Upper lobe of left lung (tissue), 6 donors: Measurements from ENCODE around the gene PELI2. TPM values are rescaled to one million over a fixed set of nuclear protein-coding genes. Genes with fewer than 3 reads are reported as not detected.

Experiments
- ATAC-seq, 2 donors: fragments of 200-7000 bp; cut with Tn5 transposase; one replicate each; pipeline ENCODE4 v1.9.1; 2022; ENCODE audit warnings: mild to moderate bottlenecking in 2 of 2, moderate library complexity in 2 of 2; ENCODE audit not compliant: low FRiP score in 2 of 2
- DNase-seq, 2 donors: peaks; one replicate each; pipeline ENCODE4 v3.0.0-alpha.2; 2019 to 2020
- H3K27ac ChIP-seq, 4 donors: fragments of 200-600 bp; sonication (generic); one replicate each; pipeline ENCODE4 v1.5.1; 2016 to 2019
- H3K27me3 ChIP-seq, 4 donors: fragments of 200-600 bp; sonication (generic); one replicate each; pipeline ENCODE4 v1.5.1; 2017 to 2019
- H3K36me3 ChIP-seq, 4 donors: fragments of 200-600 bp; sonication (generic); one replicate each; pipeline ENCODE4 v1.5.1; 2016 to 2019
- H3K4me1 ChIP-seq, 4 donors: fragments of 200-600 bp; sonication (generic); one replicate each; pipeline ENCODE4 v1.5.1; 2018 to 2019
- H3K4me3 ChIP-seq, 4 donors: fragments of 200-600 bp; sonication (generic); one replicate each; pipeline ENCODE4 v1.5.1; 2017 to 2019; ENCODE audit warnings: mild to moderate bottlenecking in 2 of 4, moderate library complexity in 1 of 4
- H3K9me3 ChIP-seq, 4 donors: fragments of 200-600 bp; sonication (generic); one replicate each; pipeline ENCODE4 v1.5.1; 2018 to 2019
- CTCF ChIP-seq, 6 experiments: fragments of 450-650 bp in 4 of 6; fragments of 200-600 bp in 2 of 6; sonication (generic) in 2 of 6; IDR thresholded peaks; one replicate each; pipeline ENCODE4 v1.5.1; 2016 to 2019; ENCODE audit warnings: antibody characterized with exemption in 6 of 6
- EP300 ChIP-seq, 4 donors: sonication (generic); formaldehyde crosslinking; IDR thresholded peaks; one replicate each; pipeline ENCODE4 v1.5.1; 2017; ENCODE audit warnings: antibody characterized with exemption in 4 of 4, control low read depth in 2 of 4
- POLR2A ChIP-seq, 4 donors: fragments of 450-650 bp; IDR thresholded peaks; one replicate each; pipeline ENCODE4 v1.5.1; 2016 to 2017; ENCODE audit warnings: antibody characterized with exemption in 4 of 4, mild to moderate bottlenecking in 2 of 4
- POLR2AphosphoS5 ChIP-seq, 2 donors: sonication (generic); formaldehyde crosslinking; IDR thresholded peaks; one replicate each; pipeline ENCODE4 v1.5.1; 2017; ENCODE audit warnings: antibody characterized with exemption in 2 of 2
- WGBS, 2 donors: methylation state at CpG; one replicate each; pipeline ENCODE4 v1.1.5; 2017 to 2018; 5-methylcytosine and 5-hydroxymethylcytosine counted together
- total RNA-seq, 6 donors: library from RNA; depleted of rRNA in 4 of 6; stranded (reverse); fragments of >200 nt in 4 of 6; gene quantifications; one replicate each; pipeline versions ENCODE4 v1.1.0 to v1.2.1, GENCODE V29; 2016 to 2021
- donor health status: DM: no; HTN: no; CAD: no; lungs with moderate emphysema.
- donor health status: DM: no; HTN: yes; CAD: no; lungs with severe emphysema.

Gene PELI2
- total RNA-seq, 6 donors from 2014 or later = 9.0 to 21.6 (median 17.9) TPM

DNA sequence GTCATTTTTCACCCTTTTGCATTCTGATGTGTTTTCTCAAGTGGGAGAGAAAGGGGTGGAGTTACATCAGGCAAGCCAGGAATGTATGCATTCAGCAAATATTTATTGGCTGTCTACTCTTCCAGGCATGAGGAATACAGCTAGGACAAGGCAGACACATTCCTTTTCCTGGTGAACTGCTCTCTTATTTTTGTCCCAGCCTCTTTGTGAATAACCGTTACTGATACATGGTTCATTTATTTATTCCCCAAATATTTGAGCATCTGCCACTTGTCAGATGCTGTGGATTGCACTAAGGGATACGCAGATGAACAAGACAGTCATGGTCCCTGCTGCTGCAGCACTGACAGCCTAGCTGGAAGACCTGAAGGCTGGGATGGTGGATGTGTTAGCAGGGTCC is 6.1 kb downstream of the PELI2 start:
- no peak overlapping the region for H3K4me3 ChIP-seq
- H3K9me3 ChIP-seq = no peaks in the 10 kb centered on the region
- ATAC-seq (no peak), DNase-seq (no peak)
- H3K27ac ChIP-seq = no peak overlapping the region
- TF ChIP-seq POLR2A (IDR thresholded peaks at IDR 0.05) = no peak
- TF ChIP-seq EP300 (IDR thresholded peaks at IDR 0.05) = no peak
- TF ChIP-seq CTCF (IDR thresholded peaks at IDR 0.05) = no peak
- TF ChIP-seq POLR2AphosphoS5 (IDR thresholded peaks at IDR 0.05) = no peak
- no peaks in the 10 kb centered on the region for H3K36me3 ChIP-seq
- H3K27me3 ChIP-seq = no peaks in the 10 kb centered on the region
- H3K4me1 ChIP-seq = peaks cover 17 to 42% (median 23%) of the 10 kb centered on the region in 4 donors
- 72 to 74% methylated on average over 2 of the region's 2 CpGs for WGBS, 2 donors

- TF ChIP-seq POLR2A (IDR thresholded peaks at IDR 0.05) = no peak
- no peak for TF ChIP-seq EP300 (IDR thresholded peaks at IDR 0.05)
- TF ChIP-seq POLR2AphosphoS5 (IDR thresholded peaks at IDR 0.05) = no peak
- no peak for TF ChIP-seq CTCF (IDR thresholded peaks at IDR 0.05)
- ATAC-seq = no peak
These were observed 7.8 kb downstream of the PELI2 start for GRCh38 chr14:56125772-56126636.

GRCh38 chr14:56126637-56126913 is 8.4 kb downstream of the PELI2 start:
- Histone ChIP-seq H3K27me3 (no peaks in the 10 kb centered on the region), H3K27ac (no peak overlapping the region), H3K9me3 (no peaks in the 10 kb centered on the region), H3K4me3 (no peak overlapping the region), H3K36me3 (no peaks in the 10 kb centered on the region), H3K4me1 (peaks cover 13 to 40% (median 17%) of the 10 kb centered on the region in 4 donors)
- TF ChIP-seq CTCF (IDR thresholded peaks at IDR 0.05) (no peak), POLR2AphosphoS5 (IDR thresholded peaks at IDR 0.05) (no peak), EP300 (IDR thresholded peaks at IDR 0.05) (no peak)
- WGBS, 2 donors = 82 to 85% methylated on average over 2 of the region's 2 CpGs
- DNase-seq = no peak
- no peak for ATAC-seq

More at GRCh38 chr14:56125772-56126636, 7.8 kb downstream of the PELI2 start:
- no peak for DNase-seq
- no peaks in the 10 kb centered on the region for H3K27me3 ChIP-seq
- no peaks in the 10 kb centered on the region for H3K36me3 ChIP-seq
- no peaks in the 10 kb centered on the region for H3K9me3 ChIP-seq
- no peak overlapping the region for H3K4me3 ChIP-seq
- WGBS, 2 donors = 87 to 94% methylated on average over 12 of the region's 12 CpGs
- H3K4me1 ChIP-seq = peaks cover 14 to 42% (median 19%) of the 10 kb centered on the region in 4 donors
- H3K27ac ChIP-seq = no peak overlapping the region

DNA sequence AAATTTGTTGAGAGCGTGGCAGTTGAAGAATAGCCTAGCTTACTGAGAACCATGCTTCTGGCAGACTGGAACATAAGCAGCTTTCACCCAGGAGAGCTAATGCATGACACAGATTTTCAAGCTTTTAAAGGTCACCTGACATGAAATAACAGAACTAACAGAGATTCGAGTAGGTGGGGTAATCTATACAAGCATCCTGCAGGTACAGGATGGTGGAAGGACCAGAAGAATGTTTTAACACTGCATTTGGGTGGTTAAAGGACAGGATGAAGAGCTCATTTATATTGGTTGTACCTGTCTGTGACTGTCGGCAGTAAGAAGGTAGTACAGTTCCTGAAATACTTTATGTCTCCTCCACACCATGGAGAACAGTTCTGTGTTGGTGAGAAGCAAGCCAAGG is 8.9 kb downstream of the PELI2 start:
- Histone ChIP-seq H3K27ac (no peak overlapping the region), H3K27me3 (no peaks in the 10 kb centered on the region), H3K4me3 (no peak overlapping the region), H3K9me3 (no peaks in the 10 kb centered on the region), H3K36me3 (no peaks in the 10 kb centered on the region), H3K4me1 (peaks cover 13 to 44% (median 20%) of the 10 kb centered on the region in 4 donors)
- DNase-seq = no peak
- WGBS, 2 donors = 79 to 82% methylated on average over 3 of the region's 3 CpGs
- TF ChIP-seq EP300 (IDR thresholded peaks at IDR 0.05) (no peak), CTCF (IDR thresholded peaks at IDR 0.05) (no peak), POLR2A (IDR thresholded peaks at IDR 0.05) (no peak), POLR2AphosphoS5 (IDR thresholded peaks at IDR 0.05) (no peak)
- ATAC-seq = no peak

- H3K4me1 ChIP-seq = peaks cover 18 to 38% (median 25%) of the 10 kb centered on the region in 4 donors
- no peak overlapping the region for H3K4me3 ChIP-seq
- no peak overlapping the region for H3K27ac ChIP-seq
- ATAC-seq (no peak), DNase-seq (no peak)
- WGBS, 2 donors = 87 to 90% methylated on average over 3 of the region's 3 CpGs
- no peaks in the 10 kb centered on the region for H3K27me3 ChIP-seq
- H3K9me3 ChIP-seq = no peaks in the 10 kb centered on the region
- H3K36me3 ChIP-seq = no peaks in the 10 kb centered on the region
- TF ChIP-seq EP300 (IDR thresholded peaks at IDR 0.05) (no peak), POLR2A (IDR thresholded peaks at IDR 0.05) (no peak), CTCF (IDR thresholded peaks at IDR 0.05) (no peak), POLR2AphosphoS5 (IDR thresholded peaks at IDR 0.05) (no peak)
These were observed 10.9 kb downstream of the PELI2 start for GRCh38 chr14:56129092-56129491.
